Measurements from ENCODE around the gene SH3RF1.

SH3RF1 gene

DNA sequence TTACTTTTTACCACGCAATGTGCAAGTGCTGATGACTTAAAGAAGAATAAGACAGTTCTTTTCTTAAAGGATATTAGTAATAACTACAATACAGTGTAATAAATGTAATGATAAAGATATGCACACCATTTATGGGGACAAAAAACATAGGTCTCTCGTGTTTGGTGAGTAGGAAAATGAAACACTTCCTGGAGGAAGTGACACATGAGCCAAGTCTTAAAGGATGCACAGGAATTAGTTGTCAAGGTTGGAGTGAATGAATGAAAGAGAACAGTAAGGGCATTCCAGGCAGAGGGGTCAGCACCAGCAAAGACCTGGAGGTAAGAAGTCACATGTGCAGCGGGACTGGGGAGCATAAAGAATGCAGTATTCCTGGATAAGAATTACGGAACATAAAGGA, 112.7 kb downstream of the SH3RF1 start:
- no peak for DNase-seq

- no peak for DNase-seq
Observed at GRCh38 chr4:169156392-169156791, 114.4 kb downstream of the SH3RF1 start.

GRCh38 chr4:169154121-169154520, 116.6 kb downstream of the SH3RF1 start:
- no peak for DNase-seq

GRCh38 chr4:169153481-169154087, 117.2 kb downstream of the SH3RF1 start:
- DNase-seq, result no peak

DNA sequence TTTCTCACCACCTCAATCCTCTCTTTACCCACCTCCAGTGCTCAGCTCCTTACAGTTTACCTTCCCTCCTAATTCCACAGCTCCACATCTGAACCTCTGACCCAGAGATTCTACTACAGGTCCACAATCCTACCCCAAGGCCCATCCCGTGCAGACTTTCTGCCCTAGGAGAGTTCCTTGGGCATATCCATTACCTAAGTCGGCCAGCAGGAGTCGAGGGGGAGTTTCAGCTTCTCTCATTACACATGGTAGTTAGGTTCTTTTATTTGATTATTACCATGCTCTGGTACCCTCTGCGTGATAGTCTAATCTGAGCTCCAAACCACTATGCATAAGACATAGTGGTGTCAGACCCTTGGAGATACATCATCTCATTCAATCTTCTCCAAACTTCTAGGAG, 117.9 kb downstream of the SH3RF1 start:
- no peak for DNase-seq

DNA sequence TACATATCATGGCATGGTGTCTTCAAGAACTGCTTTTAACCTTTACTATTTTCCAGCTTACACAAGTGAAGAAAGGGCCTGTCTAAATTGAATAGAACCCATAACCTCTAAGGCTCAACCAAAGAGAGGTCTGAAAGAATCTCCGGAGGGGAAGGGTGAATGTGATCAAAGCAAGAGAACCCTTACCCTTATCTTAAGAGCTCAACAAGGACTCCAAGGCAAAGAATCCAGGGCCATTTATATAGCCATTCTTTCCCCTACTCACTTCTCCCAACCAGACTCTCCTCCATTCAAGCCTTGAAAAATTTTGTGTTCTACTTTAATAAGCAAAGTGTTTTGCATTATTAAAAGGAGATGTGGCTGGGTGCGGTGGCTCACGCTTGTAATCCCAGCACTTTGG, 118.7 kb downstream of the SH3RF1 start:
- DNase-seq, result no peak

DNA sequence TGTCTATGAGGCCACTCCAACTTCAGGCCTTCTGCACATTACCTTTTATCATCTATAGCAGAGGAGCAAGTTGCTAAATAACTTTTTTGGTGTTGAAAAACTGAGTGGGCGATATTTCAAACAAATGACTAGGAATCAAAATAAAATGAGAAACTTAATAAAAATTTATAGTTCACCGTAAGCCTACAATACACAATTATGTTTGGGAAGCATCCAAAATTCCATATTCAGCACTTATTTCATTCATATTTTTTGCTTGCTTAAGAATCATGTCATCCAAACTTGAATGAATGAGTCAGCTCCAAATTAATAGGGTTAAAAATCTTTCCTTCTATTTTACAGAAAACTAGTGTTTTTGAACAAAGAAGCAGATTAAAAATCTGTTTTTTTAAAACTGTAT, 119.1 kb downstream of the SH3RF1 start:
- DNase-seq, result no peak

DNA sequence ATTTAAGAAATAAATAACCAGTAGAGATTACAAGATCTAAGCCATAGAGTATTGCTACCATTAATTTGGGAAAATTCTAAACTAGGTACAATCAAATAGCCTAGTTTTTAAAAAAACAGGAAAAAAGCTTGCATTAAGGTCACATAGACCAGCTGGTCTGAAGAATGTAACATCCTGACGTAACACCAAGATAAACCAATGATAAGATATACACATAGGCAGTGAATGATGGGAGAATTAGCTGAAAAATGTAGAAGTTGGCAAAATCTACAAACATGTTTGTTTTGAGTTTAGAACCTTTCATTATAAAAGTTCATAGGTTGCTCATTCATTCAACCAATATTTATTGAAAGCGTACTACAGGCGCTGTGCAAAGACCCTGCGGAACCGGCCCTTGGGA, 120.0 kb downstream of the SH3RF1 start:
- DNase-seq, result no peak

DNA sequence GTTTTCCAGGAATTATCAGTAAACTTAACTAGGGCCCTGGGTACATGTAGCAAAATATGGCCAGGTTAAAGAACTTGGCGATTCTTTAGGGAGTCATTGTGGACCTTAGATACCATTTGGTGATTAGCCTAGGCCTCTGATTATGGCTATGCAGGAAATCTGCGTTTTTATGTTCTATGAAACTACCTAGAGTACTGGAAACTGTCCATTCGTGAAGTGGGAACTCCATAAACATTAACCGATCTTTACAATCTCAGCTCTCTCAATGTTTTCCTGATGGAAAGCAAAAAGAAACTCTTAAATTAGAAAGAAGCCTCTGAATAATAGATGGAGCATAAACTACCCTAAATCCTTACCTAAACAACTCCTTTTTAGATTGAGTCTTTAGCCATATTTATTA, 121.9 kb downstream of the SH3RF1 start:
- DNase-seq, result no peak

DNA sequence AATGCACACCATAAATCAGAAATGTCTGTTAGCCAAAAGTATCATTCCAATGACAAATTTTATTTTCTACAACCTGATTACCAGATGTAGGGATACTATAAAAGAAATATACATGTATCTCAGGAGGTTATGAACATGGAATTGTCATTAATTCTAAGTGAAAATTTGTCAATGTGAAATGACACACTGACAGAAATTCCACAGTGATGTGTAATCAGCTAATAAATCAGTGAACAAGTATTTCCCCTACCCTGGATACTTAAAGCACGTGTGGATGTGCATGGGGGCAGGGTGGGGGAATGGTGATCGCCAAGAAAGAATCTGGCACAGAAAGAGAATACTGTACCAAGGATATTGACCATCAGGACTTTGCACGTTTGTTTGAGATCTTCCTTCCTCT, 123.6 kb downstream of the SH3RF1 start:
- DNase-seq, result no peak

- DNase-seq, result no peak
Observed at GRCh38 chr4:169144061-169144600, 126.6 kb downstream of the SH3RF1 start.

- no peak for DNase-seq
Observed at GRCh38 chr4:169143335-169143734, 127.4 kb downstream of the SH3RF1 start.

GRCh38 chr4:169142906-169143305, 127.8 kb downstream of the SH3RF1 start:
- no peak for DNase-seq

DNA sequence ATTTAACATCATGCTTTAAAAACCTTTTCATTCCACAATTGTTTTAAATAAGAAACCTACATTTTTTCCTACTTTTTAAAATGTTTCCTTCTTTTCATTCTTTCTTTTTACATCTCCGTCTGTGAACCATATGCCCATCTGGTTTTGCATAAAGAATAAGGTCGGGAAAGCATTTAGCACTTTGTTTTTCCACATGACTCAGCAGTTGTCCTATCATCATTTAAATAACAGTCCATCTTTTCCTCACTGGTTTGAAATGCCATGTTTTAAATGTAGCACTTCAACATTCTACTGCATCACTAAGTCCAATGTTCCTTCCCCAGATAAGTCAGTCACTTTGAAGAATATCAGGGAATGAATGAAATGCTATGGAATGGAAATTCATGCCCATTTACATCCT, 128.4 kb downstream of the SH3RF1 start:
- DNase-seq, result no peak

GRCh38 chr4:169139021-169139420, 131.7 kb downstream of the SH3RF1 start:
- no peak for DNase-seq

DNA sequence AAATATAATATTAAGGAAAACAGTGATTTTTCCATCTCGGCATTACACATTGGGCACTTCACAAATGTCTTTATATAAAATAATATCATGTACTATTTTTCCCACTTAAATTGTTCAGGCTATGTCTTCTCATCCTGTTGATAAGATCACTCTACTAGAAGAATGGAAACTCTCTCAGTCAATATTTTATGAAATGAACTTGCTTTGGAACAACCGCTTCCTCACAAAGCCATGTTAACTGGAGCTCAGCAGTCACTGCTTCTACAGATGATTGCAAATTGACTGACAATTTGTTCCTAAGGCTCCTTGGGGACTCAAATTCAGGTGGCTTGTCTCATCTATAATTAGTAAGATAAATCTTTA, 133.2 kb downstream of the SH3RF1 start:
- DNase-seq, result no peak

- DNase-seq, result no peak
Observed at GRCh38 chr4:169136796-169137557, 133.8 kb downstream of the SH3RF1 start.

DNA sequence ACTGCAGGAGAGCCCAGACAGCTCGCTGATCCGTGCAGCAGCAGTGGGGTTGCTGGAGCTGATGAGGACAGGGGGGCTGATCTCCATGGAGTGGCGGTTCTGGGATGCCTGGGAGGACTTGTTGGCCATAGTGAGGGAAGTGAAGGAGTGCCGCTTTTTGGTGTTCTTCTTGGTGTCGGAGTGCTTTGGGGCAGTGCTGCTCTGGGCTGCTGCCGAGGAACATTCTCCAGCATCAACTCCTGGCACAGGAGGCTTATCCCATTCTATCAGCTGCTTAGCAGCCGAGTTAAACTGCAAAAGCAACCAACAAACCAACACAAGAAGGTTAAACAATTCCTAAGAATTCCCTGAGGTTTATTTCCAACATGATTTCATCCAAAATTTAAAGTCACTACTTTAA, 134.4 kb downstream of the SH3RF1 start:
- DNase-seq, result no peak

DNA sequence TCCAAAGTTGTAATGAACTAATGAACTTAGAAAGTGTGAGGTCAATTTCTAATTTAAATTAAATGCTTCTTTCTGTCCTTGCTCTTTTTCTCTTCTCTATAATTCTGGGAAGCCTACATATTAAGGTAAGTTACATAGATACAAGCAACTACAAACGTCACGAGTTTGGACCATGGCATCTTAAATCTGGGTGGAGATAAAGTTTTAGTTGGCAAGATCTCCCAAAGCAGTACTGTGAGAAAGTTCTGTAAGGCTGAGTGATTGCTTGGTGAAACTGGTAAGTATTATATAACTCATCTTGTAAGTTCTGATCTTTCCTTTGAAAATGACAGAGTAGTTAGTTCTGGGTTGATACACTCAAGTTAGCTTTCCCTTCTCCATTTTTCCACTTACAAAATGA, 135.0 kb downstream of the SH3RF1 start:
- DNase-seq, result no peak

DNA sequence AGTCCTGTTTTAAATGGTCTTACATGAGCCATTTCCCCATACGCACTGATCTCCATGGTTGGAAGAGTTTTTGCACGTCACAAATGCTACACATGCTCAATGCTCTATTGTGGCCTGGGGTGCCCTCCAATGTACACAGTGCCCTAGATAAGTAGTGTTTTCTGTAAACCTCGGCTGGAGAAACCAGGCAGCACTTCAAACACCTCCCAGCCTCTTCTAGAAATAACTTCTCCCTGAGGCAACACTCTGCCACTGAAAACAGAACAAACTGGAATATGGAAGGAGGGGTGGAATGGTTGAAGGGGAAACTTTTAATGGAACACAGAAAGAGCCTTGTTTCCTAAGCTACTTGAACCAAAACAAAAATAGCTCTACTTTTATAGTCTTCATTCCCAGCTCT, 136.8 kb downstream of the SH3RF1 start:
- no peak for DNase-seq

- DNase-seq, result no peak
Observed at GRCh38 chr4:169132561-169133305, 138.0 kb downstream of the SH3RF1 start.

DNA sequence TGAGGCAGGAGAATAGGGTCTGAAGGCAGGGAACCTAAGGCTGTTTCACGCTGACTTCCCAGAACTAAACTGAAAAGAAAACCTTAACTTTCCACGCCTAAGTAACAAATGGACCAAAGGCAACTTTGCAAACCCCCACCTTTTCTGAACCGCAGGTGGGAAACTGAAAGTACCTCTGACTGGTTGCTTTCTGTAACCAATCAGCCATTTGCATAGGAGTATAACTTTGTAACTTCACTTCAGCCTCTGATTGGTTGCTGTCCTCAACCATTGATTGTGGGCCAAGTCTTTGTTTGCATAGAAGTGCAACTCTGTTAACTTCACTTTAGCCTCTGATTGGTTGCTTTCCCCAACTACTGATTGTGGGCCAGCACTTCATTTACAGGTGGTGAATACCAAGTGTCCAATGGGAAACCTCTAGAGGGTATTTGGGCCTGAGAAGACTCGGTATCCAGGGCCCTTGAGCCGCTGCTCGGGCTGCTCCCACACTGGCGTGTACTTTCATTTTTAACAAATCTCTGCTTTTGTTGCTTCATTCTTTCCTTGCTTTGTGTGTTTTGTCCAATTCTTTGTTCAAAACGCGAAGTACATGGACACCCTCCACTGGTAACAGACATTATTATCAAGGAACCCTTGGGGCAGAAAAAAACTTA, 139.1 kb downstream of the SH3RF1 start:
- DNase-seq, result no peak

GRCh38 chr4:169128902-169129301, 141.9 kb downstream of the SH3RF1 start:
- no peak for DNase-seq
